GM21619 (cell line): ENCODE measurements around the gene FBXL4.

Experiments used
- ATAC-seq: cut with Tn5 transposase; IDR thresholded peaks from one replicate; pipeline ENCODE4 v1.9.1; 2021; ENCODE audit not compliant: unreplicated experiment

Gene FBXL4

DNA sequence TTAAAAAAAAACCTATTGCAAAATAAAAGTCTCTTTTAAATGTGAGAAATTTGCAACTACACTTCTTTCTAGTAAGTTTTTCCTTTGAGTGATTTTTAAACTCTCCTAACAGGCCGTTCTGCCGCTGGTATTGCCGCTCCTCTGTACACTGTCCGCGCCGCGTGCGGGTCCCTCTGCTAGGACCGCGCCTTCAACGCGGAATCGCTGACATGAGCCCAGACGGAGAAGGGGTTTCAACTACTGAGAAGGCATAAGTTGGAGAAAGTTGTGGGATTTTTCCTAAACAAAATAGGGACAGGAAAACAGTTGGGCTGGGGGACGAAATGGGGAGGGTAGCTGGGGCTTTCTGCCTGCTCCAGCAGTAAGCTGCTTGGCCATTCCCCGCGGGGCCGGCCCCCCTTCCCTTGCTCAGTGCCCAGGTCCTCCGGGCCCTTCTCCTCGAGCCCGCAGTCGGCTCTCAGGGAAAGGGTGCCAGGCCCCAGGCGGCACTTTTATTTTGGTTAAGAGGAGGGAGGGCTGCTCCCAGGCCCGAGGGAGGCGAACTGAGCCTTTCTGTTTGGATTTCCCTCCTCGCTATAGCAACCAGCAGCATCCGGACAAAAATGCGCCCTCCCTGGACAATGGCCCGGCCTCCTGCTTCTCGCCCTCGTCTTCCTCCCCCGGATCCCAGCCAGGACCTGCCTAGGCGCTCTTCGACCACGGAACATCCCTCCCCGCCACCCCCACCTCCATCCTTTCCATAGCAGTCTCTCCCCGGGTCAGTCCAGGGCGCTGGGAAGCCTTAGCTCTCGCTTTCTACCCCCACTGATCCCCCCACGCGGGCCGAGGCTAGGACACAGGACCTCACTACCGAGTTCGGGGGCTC is 120.2 kb downstream of the FBXL4 start:
- ATAC-seq: no peak

DNA sequence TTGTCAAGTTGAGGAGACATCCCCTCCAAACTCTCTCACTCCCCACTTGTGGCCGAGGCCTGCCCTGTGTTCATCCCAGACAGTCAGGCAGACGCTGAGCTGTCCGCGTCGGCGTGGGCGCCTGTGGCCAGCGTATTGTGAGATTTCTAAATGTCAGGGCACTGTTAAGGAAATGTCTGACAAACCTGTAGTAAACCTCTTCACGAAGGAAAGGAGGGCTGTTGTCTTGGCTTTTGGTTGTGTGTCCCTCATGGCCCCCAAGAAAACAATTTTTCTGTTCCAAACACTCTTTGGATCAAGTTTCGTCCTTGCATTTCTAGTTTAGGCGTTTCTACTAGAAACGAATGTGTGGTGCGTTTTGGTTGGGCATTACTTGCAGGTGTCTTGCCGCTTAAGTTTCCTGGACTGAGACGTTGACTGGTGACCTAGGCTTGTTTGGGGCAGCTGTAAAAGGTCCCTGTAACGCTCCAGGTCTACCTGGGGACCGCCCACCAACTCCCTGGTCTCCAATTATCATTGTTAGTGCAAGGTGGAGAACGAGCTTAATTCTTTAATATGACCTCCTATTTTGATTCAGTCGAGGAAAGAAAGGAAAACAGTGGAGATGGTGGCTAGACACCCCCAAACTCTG is 122.0 kb downstream of the FBXL4 start:
- no peak for ATAC-seq

GRCh38 chr6:98824902-98825599 is 122.7 kb downstream of the FBXL4 start:
- no peak for ATAC-seq

GRCh38 chr6:98824162-98824901 is 123.4 kb downstream of the FBXL4 start:
- ATAC-seq: no peak

- ATAC-seq: no peak
These were observed 124.2 kb downstream of the FBXL4 start for GRCh38 chr6:98823428-98824161.

DNA sequence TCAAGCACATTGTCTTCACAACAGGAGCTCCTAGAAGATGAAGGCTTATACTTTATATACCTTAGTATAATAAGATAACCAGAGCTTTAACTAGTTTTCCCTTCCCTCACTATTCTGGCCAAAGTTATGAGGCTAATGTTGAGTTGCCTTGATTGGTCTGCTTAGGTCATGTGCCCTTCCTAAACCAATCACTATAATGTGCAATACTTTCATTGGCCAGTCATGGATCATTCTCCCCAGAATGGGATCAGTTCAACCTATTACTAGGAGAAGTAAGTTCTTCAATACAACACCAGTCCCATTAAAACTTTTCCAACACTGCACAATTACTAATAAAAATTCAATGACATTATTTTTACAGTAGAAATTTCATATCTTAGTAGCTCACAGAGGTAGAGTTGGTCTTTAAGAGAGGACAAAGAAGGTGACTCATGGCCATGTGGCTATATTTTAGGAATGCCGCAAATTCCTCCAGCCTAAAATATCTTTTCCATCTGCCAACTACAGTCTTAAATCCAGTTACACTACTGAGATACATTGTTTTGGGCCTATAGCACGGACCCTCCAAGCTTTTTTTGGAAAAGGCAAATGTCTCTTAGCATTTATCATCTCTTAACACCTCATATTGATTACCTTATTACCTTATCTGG is 125.9 kb downstream of the FBXL4 start:
- no peak for ATAC-seq
